Measurements from ENCODE around the gene PITX3. TPM values are rescaled to one million over a fixed set of nuclear protein-coding genes. Genes with fewer than 3 reads are reported as not detected.

PITX3 gene
- total RNA-seq, 4 donors from 2014 or later = not detected

DNA sequence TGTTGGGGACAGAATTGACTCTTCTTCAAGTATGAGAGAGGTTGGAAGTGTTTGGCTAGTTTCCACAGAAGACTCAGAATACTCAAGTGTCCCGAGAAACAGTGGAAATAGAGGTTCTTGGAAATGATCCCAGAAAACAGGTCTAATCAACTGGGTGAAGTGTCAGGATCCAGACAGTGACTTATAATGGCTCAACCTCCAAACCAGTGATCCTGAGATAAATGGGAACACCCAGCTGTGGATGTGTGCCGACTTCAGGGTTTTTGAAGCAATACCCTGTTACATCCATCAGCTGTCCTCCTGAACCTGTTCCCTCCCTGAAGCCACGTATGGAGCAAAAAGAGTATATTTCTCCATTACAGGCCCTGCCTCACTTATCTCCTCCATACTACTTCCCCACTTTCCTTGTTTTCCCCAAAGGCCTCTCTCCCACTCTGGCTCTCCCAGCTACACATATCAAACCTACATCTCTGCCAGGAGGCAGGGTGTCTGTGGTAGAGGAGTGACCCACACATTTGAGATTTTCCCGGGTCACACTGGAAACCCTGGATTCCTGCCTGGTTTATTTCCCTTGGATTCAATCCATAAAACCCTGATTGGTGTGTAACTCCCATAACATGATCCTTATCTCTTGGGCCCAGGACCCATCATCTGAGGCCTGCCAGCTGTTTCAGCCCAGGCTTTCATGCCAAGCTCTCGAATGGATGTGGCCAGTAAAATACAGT lies 32.8 kb downstream of the PITX3 start:
- TF ChIP-seq, protein P1, sequence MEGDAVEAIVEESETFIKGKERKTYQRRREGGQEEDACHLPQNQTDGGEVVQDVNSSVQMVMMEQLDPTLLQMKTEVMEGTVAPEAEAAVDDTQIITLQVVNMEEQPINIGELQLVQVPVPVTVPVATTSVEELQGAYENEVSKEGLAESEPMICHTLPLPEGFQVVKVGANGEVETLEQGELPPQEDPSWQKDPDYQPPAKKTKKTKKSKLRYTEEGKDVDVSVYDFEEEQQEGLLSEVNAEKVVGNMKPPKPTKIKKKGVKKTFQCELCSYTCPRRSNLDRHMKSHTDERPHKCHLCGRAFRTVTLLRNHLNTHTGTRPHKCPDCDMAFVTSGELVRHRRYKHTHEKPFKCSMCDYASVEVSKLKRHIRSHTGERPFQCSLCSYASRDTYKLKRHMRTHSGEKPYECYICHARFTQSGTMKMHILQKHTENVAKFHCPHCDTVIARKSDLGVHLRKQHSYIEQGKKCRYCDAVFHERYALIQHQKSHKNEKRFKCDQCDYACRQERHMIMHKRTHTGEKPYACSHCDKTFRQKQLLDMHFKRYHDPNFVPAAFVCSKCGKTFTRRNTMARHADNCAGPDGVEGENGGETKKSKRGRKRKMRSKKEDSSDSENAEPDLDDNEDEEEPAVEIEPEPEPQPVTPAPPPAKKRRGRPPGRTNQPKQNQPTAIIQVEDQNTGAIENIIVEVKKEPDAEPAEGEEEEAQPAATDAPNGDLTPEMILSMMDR (IDR thresholded peaks at IDR 0.05; ENCODE audit: low read depth) = no peak

DNA sequence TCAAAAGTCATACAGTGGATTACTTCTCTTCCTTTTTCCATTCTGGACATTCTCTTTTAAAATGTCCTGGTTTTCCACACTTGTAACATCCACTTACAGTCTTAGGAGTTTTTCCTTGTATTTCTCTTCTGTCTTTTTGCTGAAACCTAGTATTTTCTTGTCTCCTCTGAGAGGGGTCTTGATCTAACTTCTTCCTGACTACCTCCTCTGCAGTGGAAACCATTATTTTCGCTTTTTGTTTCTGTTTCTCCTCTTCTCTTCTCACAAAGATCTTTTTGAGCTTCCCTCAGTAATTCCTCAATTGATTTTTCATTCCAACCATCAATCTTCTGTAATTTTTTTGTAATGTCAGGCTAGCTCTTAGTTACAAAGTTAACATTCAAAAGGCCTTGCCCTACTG lies 38.9 kb downstream of the PITX3 start:
- TF ChIP-seq, protein P1 (IDR thresholded peaks at IDR 0.05; ENCODE audit: low read depth) = no peak

DNA sequence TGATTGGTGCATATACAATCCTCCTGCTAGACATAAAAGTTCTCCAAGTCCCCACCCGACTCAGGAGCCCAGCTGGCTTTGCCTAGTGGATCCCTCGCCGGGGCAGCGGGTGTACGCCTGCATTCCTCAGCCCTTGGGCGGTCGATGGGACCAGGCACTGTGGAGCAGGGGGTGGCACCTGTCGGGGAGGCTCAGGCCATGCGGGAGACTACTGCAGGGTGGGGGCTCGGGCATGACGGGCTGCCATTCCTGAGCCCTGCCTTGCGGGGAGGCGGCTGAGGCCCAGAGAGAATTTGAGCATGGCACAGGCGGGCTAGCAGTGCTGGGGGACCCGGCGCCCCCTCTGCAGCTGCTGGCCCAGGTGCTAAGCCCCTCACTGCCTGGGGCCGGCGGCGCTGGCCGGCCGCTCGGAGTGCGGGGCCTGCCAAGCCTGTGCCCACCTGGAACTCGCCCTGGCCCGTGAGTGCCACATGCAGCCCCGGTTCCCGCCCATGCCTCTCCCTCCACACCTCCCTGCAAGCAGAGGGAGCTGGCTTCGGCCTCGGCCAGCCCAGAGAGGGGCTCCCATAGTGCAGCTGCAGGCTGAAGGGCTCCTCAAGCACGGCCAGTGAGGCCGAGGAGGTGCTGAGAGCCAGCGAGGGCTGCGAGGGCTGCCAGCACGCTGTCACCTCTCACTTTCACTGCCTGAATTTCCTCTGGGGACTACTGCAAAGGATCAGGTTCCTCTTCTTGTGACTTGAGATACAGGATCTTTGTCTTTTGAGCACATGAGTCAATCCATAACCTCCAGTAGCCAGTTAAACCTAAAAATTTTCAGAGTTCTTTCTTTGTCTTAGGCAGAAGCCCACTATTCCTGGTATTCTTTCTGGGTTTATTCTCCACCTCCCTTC lies 40.3 kb downstream of the PITX3 start:
- TF ChIP-seq, protein P1 (IDR thresholded peaks at IDR 0.05; ENCODE audit: low read depth) = no peak

DNA sequence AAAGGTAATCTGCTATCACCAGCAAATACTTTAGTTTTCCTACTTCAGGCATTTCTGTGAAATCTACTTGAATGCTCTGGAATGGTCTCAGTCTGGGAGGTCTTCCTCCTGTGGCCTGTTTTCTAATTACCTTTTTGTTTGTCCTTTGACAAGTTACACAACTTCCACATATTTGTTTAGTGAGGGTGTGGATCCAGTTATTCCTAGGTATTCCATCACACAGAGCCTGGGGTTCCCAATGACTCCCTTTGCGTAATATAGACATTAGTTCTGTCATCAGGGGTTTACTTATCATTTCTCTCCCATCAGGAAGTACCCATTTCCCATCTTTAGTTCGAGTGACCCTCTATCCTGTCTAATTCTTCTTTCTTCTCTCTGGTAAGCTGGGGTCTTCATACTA lies 43.3 kb downstream of the PITX3 start:
- TF ChIP-seq, protein P1 (IDR thresholded peaks at IDR 0.05; ENCODE audit: low read depth) = no peak

DNA sequence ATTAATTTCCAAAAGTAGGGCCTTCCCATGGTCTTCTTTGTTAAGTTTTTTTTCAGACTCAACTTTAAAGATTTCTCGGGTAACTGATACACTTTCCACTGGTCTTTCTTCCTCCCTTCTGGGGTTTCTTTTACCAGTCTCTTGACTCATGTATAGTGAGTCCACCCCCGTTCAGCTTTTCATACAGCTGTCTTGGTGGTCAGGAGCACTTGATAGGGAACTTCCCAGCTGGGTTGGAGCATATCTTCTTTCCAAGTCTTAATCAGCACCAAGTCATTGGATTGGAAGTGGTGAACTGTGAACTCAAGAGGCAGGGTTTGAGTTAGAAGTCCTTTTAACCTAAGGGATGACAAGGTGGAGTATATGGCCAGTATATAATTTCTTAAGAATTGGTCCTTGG lies 44.4 kb downstream of the PITX3 start:
- TF ChIP-seq, protein P1 (IDR thresholded peaks at IDR 0.05; ENCODE audit: low read depth) = no peak

DNA sequence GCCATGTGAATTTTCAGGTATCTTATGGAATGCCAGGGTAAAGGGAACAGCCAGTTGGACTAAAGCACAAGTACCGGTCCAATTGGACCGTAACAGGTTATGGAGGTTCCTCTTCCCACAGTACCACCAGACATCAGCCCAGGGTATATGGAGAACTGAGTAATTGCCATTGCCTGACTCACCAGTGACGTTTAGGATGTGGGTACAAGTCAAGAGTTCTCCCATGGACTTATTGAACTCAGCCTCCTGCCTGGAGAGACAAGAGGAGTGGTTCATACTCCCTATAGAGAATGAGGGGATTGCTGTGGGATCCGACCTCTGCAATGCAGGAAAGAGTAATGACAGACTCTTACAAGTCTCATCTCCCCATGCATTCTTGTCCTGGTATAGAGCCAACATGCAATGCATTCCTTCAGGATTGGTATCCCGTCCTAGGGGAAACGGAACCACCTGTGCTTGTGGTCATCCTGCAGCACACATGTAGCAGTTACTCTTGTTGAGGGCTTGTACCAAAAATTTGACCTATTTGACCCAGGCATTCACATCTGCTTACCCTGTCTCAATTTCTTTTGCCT lies 45.9 kb downstream of the PITX3 start:
- TF ChIP-seq, protein P1 (IDR thresholded peaks at IDR 0.05; ENCODE audit: low read depth) = no peak

DNA sequence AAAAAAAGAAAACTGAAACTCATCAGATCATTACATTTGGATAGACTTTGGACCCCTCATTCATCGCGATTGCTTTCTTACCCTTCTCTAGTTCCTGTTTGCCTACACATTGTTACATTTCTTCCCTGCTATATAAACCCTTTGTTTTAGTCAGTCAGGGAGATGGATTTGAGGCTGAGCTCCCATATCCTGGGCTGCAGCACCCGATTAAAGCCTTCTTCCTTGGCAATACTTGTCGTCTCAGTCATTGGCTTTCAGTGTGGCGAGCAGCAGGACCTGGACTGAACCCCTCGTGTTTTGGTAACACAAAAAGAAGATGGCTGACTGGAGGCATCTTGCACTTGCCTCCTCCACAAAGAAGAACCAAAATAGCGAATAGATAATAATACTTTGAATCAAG lies 49.4 kb downstream of the PITX3 start:
- TF ChIP-seq, protein P1 (IDR thresholded peaks at IDR 0.05; ENCODE audit: low read depth) = no peak
